ENCODE results near the gene CEL.

Gene CEL

DNA sequence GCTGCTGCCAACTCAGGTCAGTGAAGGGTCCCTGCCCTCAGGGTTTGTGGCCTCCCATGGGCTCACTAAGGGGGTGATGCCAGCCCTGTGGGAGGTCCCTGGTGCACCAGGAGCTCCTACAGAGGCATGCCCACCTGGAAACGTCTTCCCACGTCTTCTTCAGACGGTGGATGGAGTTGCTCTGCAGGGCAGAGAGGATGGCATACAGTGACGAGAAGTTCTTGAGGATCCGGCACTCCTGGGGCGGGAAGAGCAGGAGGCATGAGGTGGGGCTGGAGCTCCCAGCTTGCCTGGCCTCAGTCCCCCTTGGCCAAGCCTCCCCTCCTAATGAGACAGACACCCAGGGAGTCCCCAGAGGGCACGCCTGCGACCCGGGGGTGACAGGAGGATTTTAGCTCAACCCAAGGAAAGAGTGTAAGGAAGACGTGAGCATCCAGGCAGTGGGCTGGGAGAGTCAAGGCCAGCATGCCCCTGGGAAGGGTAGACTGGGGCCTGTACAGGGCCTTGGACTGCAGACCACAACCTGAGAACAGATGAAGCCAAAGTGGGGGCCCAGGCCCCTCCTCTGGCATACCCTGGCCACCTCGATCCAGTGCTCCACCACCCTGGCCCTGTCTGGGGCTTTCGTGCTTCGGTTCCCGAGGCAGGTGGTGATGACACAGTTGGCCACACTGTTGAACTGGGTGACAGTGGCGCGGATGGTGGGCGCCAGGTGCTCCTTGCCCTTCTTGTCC, 44.9 kb downstream of the CEL start:
- H3K4me3 ChIP-seq (ENCODE audit: low read depth, low read length) = no peak overlapping the region
- TF ChIP-seq POLR2A (IDR thresholded peaks at IDR 0.05; ENCODE audit: extremely low read depth, insufficient read length) = no peak
- TF ChIP-seq MYC (IDR thresholded peaks at IDR 0.05; ENCODE audit: low read depth, low read length) = no peak
- TF ChIP-seq, protein P1, sequence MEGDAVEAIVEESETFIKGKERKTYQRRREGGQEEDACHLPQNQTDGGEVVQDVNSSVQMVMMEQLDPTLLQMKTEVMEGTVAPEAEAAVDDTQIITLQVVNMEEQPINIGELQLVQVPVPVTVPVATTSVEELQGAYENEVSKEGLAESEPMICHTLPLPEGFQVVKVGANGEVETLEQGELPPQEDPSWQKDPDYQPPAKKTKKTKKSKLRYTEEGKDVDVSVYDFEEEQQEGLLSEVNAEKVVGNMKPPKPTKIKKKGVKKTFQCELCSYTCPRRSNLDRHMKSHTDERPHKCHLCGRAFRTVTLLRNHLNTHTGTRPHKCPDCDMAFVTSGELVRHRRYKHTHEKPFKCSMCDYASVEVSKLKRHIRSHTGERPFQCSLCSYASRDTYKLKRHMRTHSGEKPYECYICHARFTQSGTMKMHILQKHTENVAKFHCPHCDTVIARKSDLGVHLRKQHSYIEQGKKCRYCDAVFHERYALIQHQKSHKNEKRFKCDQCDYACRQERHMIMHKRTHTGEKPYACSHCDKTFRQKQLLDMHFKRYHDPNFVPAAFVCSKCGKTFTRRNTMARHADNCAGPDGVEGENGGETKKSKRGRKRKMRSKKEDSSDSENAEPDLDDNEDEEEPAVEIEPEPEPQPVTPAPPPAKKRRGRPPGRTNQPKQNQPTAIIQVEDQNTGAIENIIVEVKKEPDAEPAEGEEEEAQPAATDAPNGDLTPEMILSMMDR (IDR thresholded peaks at IDR 0.05; ENCODE audit: low read depth, low read length) = no peak
- TF ChIP-seq, protein P2, sequence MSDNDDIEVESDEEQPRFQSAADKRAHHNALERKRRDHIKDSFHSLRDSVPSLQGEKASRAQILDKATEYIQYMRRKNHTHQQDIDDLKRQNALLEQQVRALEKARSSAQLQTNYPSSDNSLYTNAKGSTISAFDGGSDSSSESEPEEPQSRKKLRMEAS (IDR thresholded peaks at IDR 0.05; ENCODE audit: low read depth, low read length) = no peak
- no peak for DNase-seq (ENCODE audit: low read depth)

DNA sequence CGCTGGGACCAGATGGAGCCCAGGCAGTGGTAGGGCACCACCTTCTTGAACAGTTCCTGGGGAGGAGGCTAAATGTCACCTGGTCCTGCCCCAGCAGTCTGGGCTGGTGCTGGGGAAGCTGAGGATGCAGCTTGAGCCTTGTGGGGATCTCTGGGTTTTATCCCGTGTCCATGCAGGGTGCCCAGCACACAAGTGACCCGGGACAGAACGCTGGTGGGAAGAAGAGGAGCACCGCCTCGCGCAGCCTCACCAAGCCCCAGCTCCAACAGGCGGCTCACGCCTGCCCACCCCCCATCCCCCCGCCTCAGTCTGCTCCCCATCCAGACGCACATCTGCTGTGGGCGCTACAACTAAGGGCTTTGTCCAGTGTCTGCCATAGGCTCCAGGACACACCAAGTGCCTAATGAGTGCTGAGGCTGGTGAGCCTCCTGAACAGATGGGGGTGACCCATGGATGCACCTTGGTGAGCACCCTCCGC, 45.5 kb downstream of the CEL start:
- no peak for TF ChIP-seq POLR2A (IDR thresholded peaks at IDR 0.05; ENCODE audit: extremely low read depth, insufficient read length)
- TF ChIP-seq, protein P2 (IDR thresholded peaks at IDR 0.05; ENCODE audit: low read depth, low read length) = no peak
- no peak for TF ChIP-seq MYC (IDR thresholded peaks at IDR 0.05; ENCODE audit: low read depth, low read length)
- TF ChIP-seq, protein P1 (IDR thresholded peaks at IDR 0.05; ENCODE audit: low read depth, low read length) = no peak
- no peak for DNase-seq (ENCODE audit: low read depth)
- no peak overlapping the region for H3K4me3 ChIP-seq (ENCODE audit: low read depth, low read length)

DNA sequence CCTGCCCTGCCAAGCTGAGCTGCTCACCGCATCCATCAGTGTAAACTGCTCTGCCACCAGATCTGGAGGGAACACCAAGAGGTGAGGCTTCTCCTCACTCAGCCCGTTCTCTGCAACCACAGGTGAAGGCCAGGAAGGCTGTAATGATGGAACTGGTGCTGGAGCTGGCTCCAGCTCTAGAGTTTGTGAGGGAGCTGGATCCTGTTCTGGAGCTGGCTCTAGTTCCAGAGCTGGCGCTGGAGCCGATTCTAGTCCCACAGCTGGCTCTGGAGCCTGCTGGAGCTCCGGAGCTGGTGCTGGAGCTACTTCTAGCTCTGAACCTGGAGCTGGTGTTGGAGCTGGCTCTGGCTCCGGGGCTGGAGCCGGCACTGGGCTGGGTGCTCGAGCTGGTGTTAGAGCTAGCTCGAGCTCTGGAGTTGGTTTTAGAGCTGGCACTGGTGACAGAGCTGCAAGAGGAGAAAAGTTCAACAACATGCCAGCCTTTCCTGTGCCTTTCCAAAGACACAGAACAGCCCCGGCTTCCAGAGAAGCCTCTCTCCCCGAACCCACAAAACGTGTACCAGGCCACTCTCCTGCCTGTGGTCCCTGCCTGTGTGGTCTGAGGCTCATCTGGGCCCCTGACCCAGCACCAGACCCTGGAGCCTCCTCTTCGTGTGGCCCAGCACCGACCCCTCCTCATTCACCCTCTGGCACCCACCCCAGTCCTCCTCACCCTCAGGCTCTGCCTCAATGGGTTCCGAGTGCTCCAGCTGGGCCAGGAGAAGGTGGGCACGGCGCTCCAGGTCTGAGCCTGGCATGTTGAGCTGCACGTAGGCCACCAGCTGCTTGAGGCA, 46.4 kb downstream of the CEL start:
- TF ChIP-seq MYC (IDR thresholded peaks at IDR 0.05; ENCODE audit: low read depth, low read length) = no peak
- TF ChIP-seq, protein P2 (IDR thresholded peaks at IDR 0.05; ENCODE audit: low read depth, low read length) = no peak
- TF ChIP-seq POLR2A (IDR thresholded peaks at IDR 0.05; ENCODE audit: extremely low read depth, insufficient read length) = no peak
- TF ChIP-seq, protein P1 (IDR thresholded peaks at IDR 0.05; ENCODE audit: low read depth, low read length) = no peak
- no peak overlapping the region for H3K4me3 ChIP-seq (ENCODE audit: low read depth, low read length)
- no peak for DNase-seq (ENCODE audit: low read depth)

GRCh38 chr9:133108794-133109641, 47.2 kb downstream of the CEL start:
- TF ChIP-seq, protein P2 (IDR thresholded peaks at IDR 0.05; ENCODE audit: low read depth, low read length) = no peak
- TF ChIP-seq, protein P1 (IDR thresholded peaks at IDR 0.05; ENCODE audit: low read depth, low read length) = no peak
- TF ChIP-seq MYC (IDR thresholded peaks at IDR 0.05; ENCODE audit: low read depth, low read length) (no peak), POLR2A (IDR thresholded peaks at IDR 0.05; ENCODE audit: extremely low read depth, insufficient read length) (no peak)
- DNase-seq (ENCODE audit: low read depth) = no peak
- no peak overlapping the region for H3K4me3 ChIP-seq (ENCODE audit: low read depth, low read length)

GRCh38 chr9:133109931-133110650, 48.3 kb downstream of the CEL start:
- no peak for DNase-seq (ENCODE audit: low read depth)
- H3K4me3 ChIP-seq (ENCODE audit: low read depth, low read length) = no peak overlapping the region
- TF ChIP-seq MYC (IDR thresholded peaks at IDR 0.05; ENCODE audit: low read depth, low read length) (no peak), POLR2A (IDR thresholded peaks at IDR 0.05; ENCODE audit: extremely low read depth, insufficient read length) (no peak)
- TF ChIP-seq, protein P1 (IDR thresholded peaks at IDR 0.05; ENCODE audit: low read depth, low read length) = no peak
- TF ChIP-seq, protein P2 (IDR thresholded peaks at IDR 0.05; ENCODE audit: low read depth, low read length) = no peak
